ENCODE data around the gene NHSL2.
"Not testable (repeated sequence)": the region's sequence is repeated elsewhere in the genome, so short reads cannot be mapped to it uniquely, and the experiment has no call there.

NHSL2 gene

DNA sequence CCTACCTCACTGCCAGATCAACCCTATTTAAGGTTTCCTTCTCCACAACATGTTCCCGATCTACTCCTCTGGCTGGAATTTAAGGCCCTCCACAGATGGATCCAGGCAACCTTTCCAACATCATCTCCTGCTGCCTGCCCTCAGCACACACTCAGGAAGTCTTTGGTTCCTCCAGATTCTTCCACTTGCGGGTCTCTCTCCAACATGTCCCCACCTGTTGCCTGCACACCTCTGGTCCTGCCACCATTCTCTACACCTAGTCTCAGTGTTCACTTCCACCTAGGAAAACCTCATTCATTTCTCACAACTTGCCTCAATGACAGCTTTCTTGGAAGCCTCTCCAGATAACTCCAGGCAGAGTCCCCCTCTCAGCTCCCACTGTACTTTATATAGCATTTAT is 140.9 kb downstream of the NHSL2 start:
- Histone ChIP-seq H3K36me3 (ENCODE audit: insufficient read depth, low read length) (no peaks in the 10 kb centered on the region), H2AFZ (ENCODE audit: low read length, unreplicated experiment) (no peak overlapping the region), H3K27me3 (ENCODE audit: insufficient read depth, low read length) (no peaks in the 10 kb centered on the region), H3K4me1 (ENCODE audit: control insufficient read depth, insufficient read depth, low read length, unreplicated experiment) (no peaks in the 10 kb centered on the region), H3K4me3 (ENCODE audit: low read depth, low read length) (no peak overlapping the region), H3K27ac (ENCODE audit: low read depth, low read length) (no peak overlapping the region), H3K79me2 (ENCODE audit: control insufficient read depth, insufficient read depth, low read length, unreplicated experiment) (no peaks in the 10 kb centered on the region)

GRCh38 chrX:72052415-72053090 is 141.9 kb downstream of the NHSL2 start:
- H2AFZ ChIP-seq (ENCODE audit: low read length, unreplicated experiment): no peak overlapping the region

GRCh38 chrX:72053508-72053907 is 142.9 kb downstream of the NHSL2 start:
- no peak overlapping the region for H3K4me3 ChIP-seq (ENCODE audit: low read depth, low read length)
- no peaks in the 10 kb centered on the region for H3K4me1 ChIP-seq (ENCODE audit: control insufficient read depth, insufficient read depth, low read length, unreplicated experiment)
- H3K36me3 ChIP-seq (ENCODE audit: insufficient read depth, low read length): no peaks in the 10 kb centered on the region
- H3K27ac ChIP-seq (ENCODE audit: low read depth, low read length): no peak overlapping the region
- no peaks in the 10 kb centered on the region for H3K79me2 ChIP-seq (ENCODE audit: control insufficient read depth, insufficient read depth, low read length, unreplicated experiment)
- H2AFZ ChIP-seq (ENCODE audit: low read length, unreplicated experiment): no peak overlapping the region
- no peaks in the 10 kb centered on the region for H3K27me3 ChIP-seq (ENCODE audit: insufficient read depth, low read length)

More at GRCh38 chrX:72052415-72053090, 141.9 kb downstream of the NHSL2 start:
- H3K79me2 ChIP-seq (ENCODE audit: control insufficient read depth, insufficient read depth, low read length, unreplicated experiment): no peaks in the 10 kb centered on the region
- no peaks in the 10 kb centered on the region for H3K36me3 ChIP-seq (ENCODE audit: insufficient read depth, low read length)
- no peak overlapping the region for H3K27ac ChIP-seq (ENCODE audit: low read depth, low read length)
- no peak overlapping the region for H3K4me3 ChIP-seq (ENCODE audit: low read depth, low read length)
- H3K27me3 ChIP-seq (ENCODE audit: insufficient read depth, low read length): no peaks in the 10 kb centered on the region
- no peaks in the 10 kb centered on the region for H3K4me1 ChIP-seq (ENCODE audit: control insufficient read depth, insufficient read depth, low read length, unreplicated experiment)

- no peaks in the 10 kb centered on the region for H3K4me1 ChIP-seq (ENCODE audit: control insufficient read depth, insufficient read depth, low read length, unreplicated experiment)
- H3K4me3 ChIP-seq (ENCODE audit: low read depth, low read length): no peak overlapping the region
- no peaks in the 10 kb centered on the region for H3K79me2 ChIP-seq (ENCODE audit: control insufficient read depth, insufficient read depth, low read length, unreplicated experiment)
- H2AFZ ChIP-seq (ENCODE audit: low read length, unreplicated experiment): no peak overlapping the region
- no peaks in the 10 kb centered on the region for H3K36me3 ChIP-seq (ENCODE audit: insufficient read depth, low read length)
- no peaks in the 10 kb centered on the region for H3K27me3 ChIP-seq (ENCODE audit: insufficient read depth, low read length)
- no peak overlapping the region for H3K27ac ChIP-seq (ENCODE audit: low read depth, low read length)
Measured at GRCh38 chrX:72054779-72055489, 144.3 kb downstream of the NHSL2 start.

- H3K4me1 ChIP-seq (ENCODE audit: control insufficient read depth, insufficient read depth, low read length, unreplicated experiment): no peaks in the 10 kb centered on the region
- H3K4me3 ChIP-seq (ENCODE audit: low read depth, low read length): no peak overlapping the region
- H3K36me3 ChIP-seq (ENCODE audit: insufficient read depth, low read length): no peaks in the 10 kb centered on the region
- H3K27me3 ChIP-seq (ENCODE audit: insufficient read depth, low read length): no peaks in the 10 kb centered on the region
- no peak overlapping the region for H2AFZ ChIP-seq (ENCODE audit: low read length, unreplicated experiment)
- H3K27ac ChIP-seq (ENCODE audit: low read depth, low read length): no peak overlapping the region
- no peaks in the 10 kb centered on the region for H3K79me2 ChIP-seq (ENCODE audit: control insufficient read depth, insufficient read depth, low read length, unreplicated experiment)
Measured at GRCh38 chrX:72057331-72057730, 146.7 kb downstream of the NHSL2 start.

DNA sequence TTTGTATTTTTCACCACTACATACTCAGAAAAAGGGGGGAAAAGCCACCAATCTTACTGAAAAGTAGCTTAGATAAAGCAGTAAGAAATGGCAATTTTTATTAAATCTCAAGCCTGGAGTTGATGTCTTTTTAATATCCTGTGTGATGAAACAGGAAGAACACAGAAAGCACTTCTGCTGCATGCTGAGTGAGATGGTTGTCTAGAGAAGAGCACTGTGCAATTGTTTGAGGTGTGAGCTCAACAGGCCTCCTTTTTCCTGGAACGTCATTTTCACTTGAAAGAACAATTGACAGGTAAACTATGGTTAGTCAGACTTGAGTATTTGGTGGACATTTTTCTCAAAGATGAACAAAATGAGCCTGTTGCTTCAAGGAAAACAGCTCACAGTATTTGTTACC is 147.2 kb downstream of the NHSL2 start:
- no peak overlapping the region for H2AFZ ChIP-seq (ENCODE audit: low read length, unreplicated experiment)
- no peaks in the 10 kb centered on the region for H3K4me1 ChIP-seq (ENCODE audit: control insufficient read depth, insufficient read depth, low read length, unreplicated experiment)
- no peak overlapping the region for H3K27ac ChIP-seq (ENCODE audit: low read depth, low read length)

GRCh38 chrX:72058346-72058745 is 147.7 kb downstream of the NHSL2 start:
- not testable (repeated sequence) for H3K4me1 ChIP-seq (ENCODE audit: control insufficient read depth, insufficient read depth, low read length, unreplicated experiment); H3K36me3 ChIP-seq (ENCODE audit: insufficient read depth, low read length); H3K27me3 ChIP-seq (ENCODE audit: insufficient read depth, low read length); H3K4me3 ChIP-seq (ENCODE audit: low read depth, low read length); H3K79me2 ChIP-seq (ENCODE audit: control insufficient read depth, insufficient read depth, low read length, unreplicated experiment); H2AFZ ChIP-seq (ENCODE audit: low read length, unreplicated experiment); H3K27ac ChIP-seq (ENCODE audit: low read depth, low read length)

More for the DNA sequence above, 147.2 kb downstream of the NHSL2 start:
- Histone ChIP-seq H3K36me3 (ENCODE audit: insufficient read depth, low read length) (no peaks in the 10 kb centered on the region), H3K79me2 (ENCODE audit: control insufficient read depth, insufficient read depth, low read length, unreplicated experiment) (no peaks in the 10 kb centered on the region), H3K4me3 (ENCODE audit: low read depth, low read length) (no peak overlapping the region), H3K27me3 (ENCODE audit: insufficient read depth, low read length) (no peaks in the 10 kb centered on the region)

DNA sequence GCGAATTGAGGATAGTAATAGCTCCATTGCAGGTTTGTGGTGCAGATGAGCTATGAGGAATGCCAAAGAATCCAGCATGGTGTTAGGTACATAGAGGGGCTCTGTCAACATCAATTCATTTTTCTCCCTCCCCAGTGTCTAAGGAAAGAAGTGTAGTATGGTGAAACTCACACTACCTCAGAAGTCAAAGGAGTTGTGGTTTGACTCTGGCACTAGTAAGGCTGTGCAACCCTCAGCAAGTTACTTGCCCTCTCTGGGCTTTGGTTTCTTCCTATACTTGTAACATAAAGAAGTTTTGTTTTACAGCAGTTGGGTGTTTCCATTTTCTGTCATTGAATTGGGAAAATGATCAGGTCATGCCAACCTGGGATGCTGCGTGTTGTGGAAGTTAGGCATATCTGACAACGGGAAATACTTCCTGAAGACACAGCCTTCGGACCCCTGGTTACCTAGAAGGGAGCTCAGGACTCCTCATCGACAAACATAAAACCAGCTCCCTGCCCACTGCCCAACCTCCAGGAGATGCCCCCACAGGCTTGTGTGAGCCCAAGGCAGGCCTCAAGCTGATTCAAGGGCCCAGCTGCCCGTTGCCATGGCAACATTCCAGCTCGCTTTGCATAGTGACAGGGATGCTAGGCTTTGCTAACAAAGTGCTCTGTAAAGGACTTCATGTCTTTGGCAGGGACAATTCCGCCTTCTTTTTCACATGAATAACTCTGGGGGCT is 149.7 kb downstream of the NHSL2 start:
- Histone ChIP-seq H3K27me3 (ENCODE audit: insufficient read depth, low read length) (no peaks in the 10 kb centered on the region), H3K4me3 (ENCODE audit: low read depth, low read length) (no peak overlapping the region), H3K27ac (ENCODE audit: low read depth, low read length) (no peak overlapping the region), H2AFZ (ENCODE audit: low read length, unreplicated experiment) (no peak overlapping the region), H3K79me2 (ENCODE audit: control insufficient read depth, insufficient read depth, low read length, unreplicated experiment) (no peaks in the 10 kb centered on the region), H3K4me1 (ENCODE audit: control insufficient read depth, insufficient read depth, low read length, unreplicated experiment) (no peaks in the 10 kb centered on the region), H3K36me3 (ENCODE audit: insufficient read depth, low read length) (no peaks in the 10 kb centered on the region)

DNA sequence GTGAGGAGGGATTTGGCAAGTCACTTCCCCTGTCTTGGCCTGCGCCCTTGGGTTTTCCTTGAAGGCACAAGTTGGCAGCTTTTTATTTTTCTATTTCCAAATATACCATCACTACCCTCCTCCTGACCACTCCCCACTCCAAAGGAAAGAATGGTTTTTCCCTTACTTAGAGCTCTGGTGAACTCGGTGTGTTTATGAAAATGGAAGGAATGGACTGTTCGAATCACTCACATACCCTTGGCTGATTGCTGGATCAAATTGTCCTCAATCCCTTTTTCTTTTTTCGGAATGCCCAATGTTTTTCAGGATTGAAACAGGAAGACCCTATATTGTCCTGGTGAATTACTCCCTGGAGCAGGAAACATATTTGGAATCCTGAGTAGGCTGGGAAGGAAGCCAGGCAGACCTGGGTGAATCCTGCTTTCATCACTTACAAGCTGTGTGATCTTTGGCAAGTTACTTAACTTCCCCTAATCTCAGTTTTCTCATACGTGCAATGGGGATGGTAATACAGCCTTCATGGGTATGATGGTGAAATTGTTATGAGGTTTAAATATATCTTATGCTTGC is 150.4 kb downstream of the NHSL2 start:
- Histone ChIP-seq H3K27me3 (ENCODE audit: insufficient read depth, low read length) (no peaks in the 10 kb centered on the region), H3K79me2 (ENCODE audit: control insufficient read depth, insufficient read depth, low read length, unreplicated experiment) (no peaks in the 10 kb centered on the region), H3K4me1 (ENCODE audit: control insufficient read depth, insufficient read depth, low read length, unreplicated experiment) (no peaks in the 10 kb centered on the region), H3K36me3 (ENCODE audit: insufficient read depth, low read length) (no peaks in the 10 kb centered on the region), H2AFZ (ENCODE audit: low read length, unreplicated experiment) (no peak overlapping the region), H3K27ac (ENCODE audit: low read depth, low read length) (no peak overlapping the region), H3K4me3 (ENCODE audit: low read depth, low read length) (no peak overlapping the region)

GRCh38 chrX:72062916-72063315 is 152.3 kb downstream of the NHSL2 start:
- Histone ChIP-seq H2AFZ (ENCODE audit: low read length, unreplicated experiment) (no peak overlapping the region), H3K79me2 (ENCODE audit: control insufficient read depth, insufficient read depth, low read length, unreplicated experiment) (no peaks in the 10 kb centered on the region), H3K36me3 (ENCODE audit: insufficient read depth, low read length) (no peaks in the 10 kb centered on the region), H3K27ac (ENCODE audit: low read depth, low read length) (no peak overlapping the region), H3K4me1 (ENCODE audit: control insufficient read depth, insufficient read depth, low read length, unreplicated experiment) (no peaks in the 10 kb centered on the region), H3K27me3 (ENCODE audit: insufficient read depth, low read length) (peaks cover 8% of the 10 kb centered on the region; the same call in 1 of the 2 replicates), H3K4me3 (ENCODE audit: low read depth, low read length) (no peak overlapping the region)

Data from ACC112 (cell line).